RWPE2 (cell line): ENCODE measurements around the gene ZIC4.

Source experiments
- ATAC-seq: fragments of 200-7000 bp; cut with Tn5 transposase; 3 replicates; pipeline ENCODE4 v1.9.1; 2021; ENCODE audit warnings: low read depth
- DNase-seq: peaks from one replicate; pipeline ENCODE4 v3.0.0-alpha.2; 2020; ENCODE audit warnings: low spot score
- H3K27ac ChIP-seq: fragments of 450-650 bp; 2 replicates; pipeline ENCODE4 v1.5.1; 2017; ENCODE audit warnings: mild to moderate bottlenecking; ENCODE audit not compliant: poor library complexity, severe bottlenecking
- H3K27me3 ChIP-seq: fragments of 250-450 bp; sonication (Bioruptor Pico); 2 replicates; pipeline ENCODE4 v1.5.1; 2021; ENCODE audit warnings: mild to moderate bottlenecking, moderate library complexity; ENCODE audit not compliant: insufficient read depth, poor library complexity, severe bottlenecking
- H3K36me3 ChIP-seq: fragments of 250-450 bp; sonication (Bioruptor Pico); 2 replicates; pipeline ENCODE4 v1.5.1; 2020; ENCODE audit warnings: low read depth, mild to moderate bottlenecking, moderate library complexity
- H3K4me1 ChIP-seq: fragments of 250-450 bp; sonication (Bioruptor Pico); 2 replicates; pipeline ENCODE4 v1.5.1; 2021; ENCODE audit warnings: mild to moderate bottlenecking, moderate library complexity; ENCODE audit not compliant: insufficient read depth, poor library complexity, severe bottlenecking
- H3K4me3 ChIP-seq: fragments of 250-450 bp; sonication (Bioruptor Pico); 2 replicates; pipeline ENCODE4 v1.5.1; 2021; ENCODE audit warnings: mild to moderate bottlenecking, moderate library complexity; ENCODE audit not compliant: severe bottlenecking
- H3K9me3 ChIP-seq: fragments of 250-450 bp; sonication (Bioruptor Pico); 2 replicates; pipeline ENCODE4 v1.5.1; 2021; ENCODE audit warnings: mild to moderate bottlenecking, moderate library complexity; ENCODE audit not compliant: severe bottlenecking
- CTCF ChIP-seq: fragments of 450-650 bp; IDR thresholded peaks from one replicate; pipeline ENCODE4 v1.5.1; 2017; ENCODE audit warnings: mild to moderate bottlenecking, moderate library complexity; ENCODE audit not compliant: poor library complexity, severe bottlenecking

Gene ZIC4

GRCh38 chr3:147411815-147412241, 5.5 kb upstream of the ZIC4 start:
- peaks cover 99% of the 10 kb centered on the region for H3K27me3 ChIP-seq
- DNase-seq (no peak), ATAC-seq (no peak)
- no peaks in the 10 kb centered on the region for H3K36me3 ChIP-seq
- no peaks in the 10 kb centered on the region for H3K4me1 ChIP-seq
- TF ChIP-seq CTCF, result no peak
- no peak overlapping the region for H3K27ac ChIP-seq
- peaks cover 4% of the 10 kb centered on the region for H3K9me3 ChIP-seq
- no peak overlapping the region for H3K4me3 ChIP-seq

- H3K9me3 ChIP-seq, result peaks cover 4% of the 10 kb centered on the region
- peaks cover 99% of the 10 kb centered on the region for H3K27me3 ChIP-seq
- no peak overlapping the region for H3K4me3 ChIP-seq
- H3K27ac ChIP-seq, result no peak overlapping the region
- no peaks in the 10 kb centered on the region for H3K36me3 ChIP-seq
- no peaks in the 10 kb centered on the region for H3K4me1 ChIP-seq
- DNase-seq, result no peak
- ATAC-seq, result 0 out of 3 replicates have a peak, but pooled peaks have one; percentile 31
- no peak for TF ChIP-seq CTCF
These were observed 5.0 kb upstream of the ZIC4 start for GRCh38 chr3:147411238-147411814.

GRCh38 chr3:147410526-147411237, 4.3 kb upstream of the ZIC4 start:
- Histone ChIP-seq H3K9me3 (peaks cover 4% of the 10 kb centered on the region), H3K27ac (no peak overlapping the region), H3K4me1 (no peaks in the 10 kb centered on the region), H3K4me3 (no peak overlapping the region), H3K27me3 (peaks cover 99% of the 10 kb centered on the region), H3K36me3 (no peaks in the 10 kb centered on the region)
- no peak for TF ChIP-seq CTCF
- peak; percentile 27; the same call in 1 of the 3 replicates for ATAC-seq
- no peak for DNase-seq

- Histone ChIP-seq H3K27me3 (peaks cover 99% of the 10 kb centered on the region), H3K4me1 (no peaks in the 10 kb centered on the region), H3K9me3 (peaks cover 4% of the 10 kb centered on the region), H3K27ac (no peak overlapping the region), H3K4me3 (no peak overlapping the region), H3K36me3 (no peaks in the 10 kb centered on the region)
- no peak for TF ChIP-seq CTCF
- ATAC-seq (no peak), DNase-seq (no peak)
These were observed 3.8 kb upstream of the ZIC4 start for GRCh38 chr3:147410116-147410525.
